DOHH2 (cell line): ENCODE measurements around the gene CTAGE6.

ENCODE experiments used
- EZH2phosphoT487 ChIP-seq: fragments of 200-600 bp; sonication (generic); IDR thresholded peaks from 2 replicates; pipeline ENCODE4 v1.6.1; 2017; ENCODE audit warnings: borderline replicate concordance, mild to moderate bottlenecking, antibody characterized with exemption, low read length, moderate library complexity, mixed read lengths
- TF ChIP-seq, protein P1 (sequence below): fragments of 200-600 bp; sonication (generic); IDR thresholded peaks from one replicate; pipeline ENCODE4 v1.5.1; 2014; ENCODE audit warnings: antibody characterized with exemption, mild to moderate bottlenecking, low read depth, low read length; ENCODE audit not compliant: poor library complexity, severe bottlenecking

DNA sequence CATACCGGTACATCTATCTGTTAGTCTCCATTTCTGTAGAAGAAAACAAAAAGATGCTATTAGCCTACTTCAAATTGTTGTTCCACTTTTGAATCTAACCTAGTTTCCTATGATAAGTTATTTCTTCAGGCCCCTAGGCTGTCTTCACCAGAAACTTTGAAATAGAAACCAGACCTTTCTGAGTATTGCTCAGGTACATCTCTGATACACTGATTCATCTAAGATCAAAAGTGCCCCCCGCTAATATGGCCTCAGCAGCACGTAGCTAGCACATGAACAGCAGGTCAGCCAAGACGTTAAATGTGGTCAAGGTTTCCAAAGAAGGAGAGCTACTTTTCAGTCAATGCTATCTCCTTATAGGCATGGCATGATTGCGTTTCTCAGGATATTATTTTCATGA is 23.6 kb downstream of the CTAGE6 start:
- TF ChIP-seq, protein P1, sequence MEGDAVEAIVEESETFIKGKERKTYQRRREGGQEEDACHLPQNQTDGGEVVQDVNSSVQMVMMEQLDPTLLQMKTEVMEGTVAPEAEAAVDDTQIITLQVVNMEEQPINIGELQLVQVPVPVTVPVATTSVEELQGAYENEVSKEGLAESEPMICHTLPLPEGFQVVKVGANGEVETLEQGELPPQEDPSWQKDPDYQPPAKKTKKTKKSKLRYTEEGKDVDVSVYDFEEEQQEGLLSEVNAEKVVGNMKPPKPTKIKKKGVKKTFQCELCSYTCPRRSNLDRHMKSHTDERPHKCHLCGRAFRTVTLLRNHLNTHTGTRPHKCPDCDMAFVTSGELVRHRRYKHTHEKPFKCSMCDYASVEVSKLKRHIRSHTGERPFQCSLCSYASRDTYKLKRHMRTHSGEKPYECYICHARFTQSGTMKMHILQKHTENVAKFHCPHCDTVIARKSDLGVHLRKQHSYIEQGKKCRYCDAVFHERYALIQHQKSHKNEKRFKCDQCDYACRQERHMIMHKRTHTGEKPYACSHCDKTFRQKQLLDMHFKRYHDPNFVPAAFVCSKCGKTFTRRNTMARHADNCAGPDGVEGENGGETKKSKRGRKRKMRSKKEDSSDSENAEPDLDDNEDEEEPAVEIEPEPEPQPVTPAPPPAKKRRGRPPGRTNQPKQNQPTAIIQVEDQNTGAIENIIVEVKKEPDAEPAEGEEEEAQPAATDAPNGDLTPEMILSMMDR = no peak
- TF ChIP-seq EZH2phosphoT487 = no peak
